ENCODE data around the gene SLC9B1.

Gene SLC9B1

GRCh38 chr4:103019308-103020124, at the start of gene SLC9B1:
SLC9B1 (minus strand) TSS chr4:103019705; CDS start chr4:102991711, 27,994 bp downstream.
- DNase-seq: peak; percentile 87

- DNase-seq: no peak
Observed at GRCh38 chr4:103067841-103068547, 48.5 kb upstream of the SLC9B1 start.

- no peak for DNase-seq
Observed at GRCh38 chr4:103060453-103061148, 41.1 kb upstream of the SLC9B1 start.

GRCh38 chr4:103054030-103054429, 34.5 kb upstream of the SLC9B1 start:
- DNase-seq: no peak

GRCh38 chr4:103052779-103053178, 33.3 kb upstream of the SLC9B1 start:
- no peak for DNase-seq

GRCh38 chr4:103052145-103052544, 32.6 kb upstream of the SLC9B1 start:
- DNase-seq: no peak

- no peak for DNase-seq
Observed at GRCh38 chr4:103050736-103051436, 31.4 kb upstream of the SLC9B1 start.

GRCh38 chr4:103046416-103047290, 27.1 kb upstream of the SLC9B1 start:
- peak; percentile 18 for DNase-seq

GRCh38 chr4:103044183-103044582, 24.7 kb upstream of the SLC9B1 start:
- DNase-seq: no peak

GRCh38 chr4:103036169-103036568, 16.7 kb upstream of the SLC9B1 start:
- DNase-seq: no peak

GRCh38 chr4:103032574-103032973, 13.1 kb upstream of the SLC9B1 start:
- DNase-seq: no peak

GRCh38 chr4:103030791-103031190, 11.3 kb upstream of the SLC9B1 start:
- DNase-seq: no peak

- no peak for DNase-seq
Observed at GRCh38 chr4:103029300-103029699, 9.8 kb upstream of the SLC9B1 start.

GRCh38 chr4:103026868-103027267, 7.4 kb upstream of the SLC9B1 start:
- DNase-seq: no peak

- DNase-seq: no peak
Observed at GRCh38 chr4:103024996-103025395, 5.5 kb upstream of the SLC9B1 start.

GRCh38 chr4:103021120-103021519, 1.6 kb upstream of the SLC9B1 start:
- no peak for DNase-seq

- DNase-seq: no peak
Observed at GRCh38 chr4:103018391-103019307, 856 bp downstream of the SLC9B1 start.

- DNase-seq: no peak
Observed at GRCh38 chr4:103012551-103012950, 7.0 kb downstream of the SLC9B1 start.

GRCh38 chr4:103012060-103012459, 7.4 kb downstream of the SLC9B1 start:
- DNase-seq: no peak

GRCh38 chr4:103011378-103012025, 8.0 kb downstream of the SLC9B1 start:
- DNase-seq: no peak
